ENCODE measurements around the gene NEK1. TPM values are rescaled to one million over a fixed set of nuclear protein-coding genes. Genes with fewer than 3 reads are reported as not detected.
"Not testable (repeated sequence)": the region's sequence is repeated elsewhere in the genome, so short reads cannot be mapped to it uniquely, and the experiment has no call there.

The NEK1 gene
- total RNA-seq, 1 donor from 2014 or later: 21.5 TPM

DNA sequence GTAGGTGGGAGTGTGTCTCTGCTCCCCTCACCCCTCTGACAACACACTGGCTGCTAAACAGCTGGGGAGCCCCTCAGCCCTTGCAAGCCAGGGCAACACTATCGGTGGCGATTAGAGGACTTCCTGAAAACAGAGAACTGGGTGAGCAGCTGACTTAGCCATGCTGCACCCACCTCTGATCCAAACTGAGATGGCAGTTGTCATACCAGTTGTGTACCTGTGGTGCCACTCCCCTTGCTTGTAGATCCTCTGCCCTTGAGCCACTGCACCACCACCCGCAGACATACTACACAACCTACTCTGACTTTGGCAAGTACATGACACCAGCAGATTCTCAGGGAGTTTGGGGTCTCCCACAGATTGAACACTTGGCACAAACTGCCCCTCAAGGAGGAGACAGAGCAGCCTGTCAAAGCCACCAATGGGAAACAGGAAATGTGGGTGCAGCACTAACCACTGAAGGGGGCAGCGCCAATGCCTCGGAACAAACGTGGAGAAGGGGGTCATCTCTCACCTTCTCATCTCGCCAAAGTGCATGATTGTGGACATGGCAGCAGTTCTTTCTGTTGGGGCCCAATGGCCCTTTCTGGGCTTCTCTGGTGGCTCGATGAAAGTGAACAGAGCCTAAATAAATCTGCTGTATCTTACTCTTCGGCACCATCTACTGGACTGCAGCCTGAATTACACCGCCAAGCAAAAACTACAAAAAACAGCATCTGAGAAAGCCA, 119.8 kb downstream of the NEK1 start:
- DNase-seq: no peak

DNA sequence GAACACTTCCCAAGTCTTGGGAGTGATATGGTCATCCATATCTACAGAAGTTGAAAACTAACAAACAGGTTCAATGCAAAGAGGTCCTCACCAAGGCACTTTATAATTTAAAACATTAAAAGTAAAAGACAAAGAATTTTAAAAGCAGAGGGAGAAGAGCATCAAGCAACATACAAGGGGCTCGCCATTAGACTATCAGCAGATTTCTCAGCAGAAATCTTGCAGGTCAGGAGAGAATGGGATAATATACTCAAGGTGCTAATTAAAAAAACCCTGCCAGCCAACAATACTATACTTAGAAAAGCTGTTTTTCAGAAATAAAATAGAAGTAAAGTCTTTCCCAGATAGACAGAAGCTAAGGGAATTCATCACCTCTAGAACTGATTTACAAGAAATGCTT, 121.2 kb downstream of the NEK1 start:
- no peak for DNase-seq

DNA sequence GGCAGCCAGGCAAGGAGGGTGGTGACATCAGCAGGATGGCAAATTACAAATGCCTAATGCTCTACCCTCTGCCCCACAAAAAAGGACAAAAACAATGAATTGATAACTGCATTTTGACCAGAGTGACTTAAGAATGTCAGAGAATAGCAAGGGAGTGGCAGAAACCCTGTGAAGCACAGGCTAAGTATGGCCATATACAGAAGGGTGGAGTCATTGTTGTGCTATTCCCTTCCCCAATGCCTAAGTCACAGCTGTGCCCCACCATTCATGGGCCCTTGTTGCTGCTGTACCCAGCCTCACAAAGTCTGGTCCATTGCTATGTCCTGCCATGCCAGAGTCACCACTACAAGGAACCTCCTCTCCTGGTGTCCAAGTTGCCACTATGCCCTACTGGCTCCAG, 123.1 kb downstream of the NEK1 start:
- DNase-seq: no peak

DNA sequence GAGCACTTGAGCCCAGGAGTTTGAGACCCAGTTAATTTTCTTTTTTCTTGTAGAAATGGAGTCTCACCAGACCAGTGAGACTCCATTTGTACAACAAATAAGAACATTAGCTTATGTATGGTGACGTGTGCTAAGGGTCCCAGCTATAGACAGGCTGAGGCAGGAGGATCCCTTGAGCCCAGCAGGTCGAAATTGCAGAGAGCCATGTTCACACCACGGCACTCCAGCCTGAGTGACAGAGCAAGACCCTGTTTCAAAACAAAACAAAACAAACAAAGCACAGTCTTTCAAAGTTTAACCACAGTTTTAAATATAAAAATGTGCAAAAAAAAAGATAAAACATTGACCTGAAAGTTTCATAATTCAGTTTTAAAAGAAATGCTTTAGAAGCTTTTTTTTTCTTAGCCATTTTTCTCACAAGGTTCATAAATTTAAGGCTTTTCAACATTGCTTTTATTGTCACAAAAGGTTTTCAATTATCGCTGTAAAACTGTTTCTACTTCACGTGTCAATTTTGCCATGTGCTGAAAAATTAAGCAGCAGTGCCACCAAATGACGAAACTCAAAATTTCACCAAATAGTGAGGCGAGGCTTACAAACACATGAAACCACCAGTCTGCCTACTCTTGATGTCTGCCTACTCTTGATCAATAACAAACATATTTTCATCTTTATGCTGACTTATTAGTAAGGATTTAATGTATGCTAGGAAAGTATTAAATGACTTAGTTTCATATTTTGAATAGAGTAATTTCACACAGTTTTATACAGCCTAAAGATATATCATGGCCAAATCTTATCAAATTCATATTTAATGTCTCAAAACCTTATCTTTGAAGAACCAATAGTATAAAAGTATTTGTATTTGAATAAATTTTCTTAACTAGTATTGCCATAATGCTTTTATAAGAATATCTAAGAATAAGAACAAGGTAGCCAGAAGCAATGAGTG, 126.3 kb downstream of the NEK1 start:
- peak; percentile 51 for DNase-seq

DNA sequence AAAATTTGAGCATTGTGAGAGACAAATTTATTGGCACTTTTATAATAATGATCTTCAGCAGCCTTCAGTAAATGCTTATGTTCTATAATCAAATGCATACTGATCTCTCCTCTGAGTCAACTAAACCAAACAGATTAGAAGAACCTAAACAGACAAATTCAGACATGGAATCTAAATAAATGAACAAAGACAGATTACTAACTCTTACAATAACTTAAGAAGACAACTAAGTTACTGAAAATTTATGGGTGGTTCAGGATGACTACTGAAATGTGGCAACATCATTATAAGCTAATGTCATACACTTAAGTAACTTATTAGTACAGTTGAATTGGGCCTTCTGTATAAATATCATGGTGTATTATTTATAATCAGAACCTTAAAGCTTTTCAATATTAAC, 127.3 kb downstream of the NEK1 start:
- DNase-seq: no peak

DNA sequence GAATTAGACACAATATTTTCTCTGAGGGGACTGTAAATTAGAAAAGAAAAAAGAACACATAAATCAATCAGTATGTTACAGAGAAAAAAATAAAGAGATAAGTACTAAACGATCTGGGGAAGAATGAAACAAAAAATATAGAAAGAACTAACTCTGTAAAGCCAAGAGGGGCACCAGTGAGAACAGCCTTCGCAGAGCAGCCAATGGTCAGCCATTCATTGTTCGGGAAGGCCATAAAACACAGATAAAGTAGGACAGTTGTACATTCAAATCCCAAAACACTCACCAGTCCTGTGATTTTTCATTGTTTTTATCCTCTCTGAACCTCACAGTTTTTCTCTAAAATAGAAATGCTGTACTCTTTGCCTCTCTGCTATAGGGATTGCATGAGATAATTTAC, 127.9 kb downstream of the NEK1 start:
- no peak for DNase-seq

DNA sequence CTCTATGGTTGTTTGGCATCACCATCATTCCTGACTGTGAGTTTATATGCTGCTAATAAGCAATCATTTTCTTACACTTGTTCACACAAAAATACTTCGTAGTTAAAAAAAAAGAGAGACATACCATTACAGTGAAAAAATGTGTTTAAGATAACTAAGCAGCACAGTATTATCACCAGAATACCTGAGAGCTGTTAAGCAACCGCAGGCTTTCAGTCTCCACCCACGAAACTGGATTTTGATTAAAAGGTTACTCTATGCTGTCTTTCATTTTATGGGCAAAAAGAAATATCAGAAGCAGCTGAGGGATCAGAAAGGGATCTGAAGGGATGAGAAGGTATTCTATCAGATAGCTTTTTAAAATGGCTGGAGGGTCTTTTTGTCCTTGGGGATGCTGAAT, 148.3 kb downstream of the NEK1 start:
- no peak for DNase-seq

DNA sequence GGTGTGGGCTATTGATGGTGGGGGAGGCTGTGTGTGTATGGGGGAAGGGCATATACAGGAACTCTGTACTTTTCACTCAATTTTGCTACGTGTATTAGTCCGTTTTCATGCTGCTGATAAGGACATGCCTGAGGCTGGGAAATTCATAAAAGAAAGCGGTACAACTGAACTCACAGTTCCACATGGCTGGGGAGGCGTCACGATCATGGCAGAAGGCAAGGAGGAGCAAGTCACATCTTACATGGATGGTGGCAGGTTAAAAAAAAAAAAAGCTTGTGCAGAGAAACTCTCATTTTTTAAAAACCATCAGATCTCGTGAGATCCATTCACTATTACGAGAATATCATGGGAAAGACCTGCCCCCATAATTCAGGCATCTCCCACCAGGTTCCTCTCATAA, 152.3 kb downstream of the NEK1 start:
- no peak for DNase-seq

DNA sequence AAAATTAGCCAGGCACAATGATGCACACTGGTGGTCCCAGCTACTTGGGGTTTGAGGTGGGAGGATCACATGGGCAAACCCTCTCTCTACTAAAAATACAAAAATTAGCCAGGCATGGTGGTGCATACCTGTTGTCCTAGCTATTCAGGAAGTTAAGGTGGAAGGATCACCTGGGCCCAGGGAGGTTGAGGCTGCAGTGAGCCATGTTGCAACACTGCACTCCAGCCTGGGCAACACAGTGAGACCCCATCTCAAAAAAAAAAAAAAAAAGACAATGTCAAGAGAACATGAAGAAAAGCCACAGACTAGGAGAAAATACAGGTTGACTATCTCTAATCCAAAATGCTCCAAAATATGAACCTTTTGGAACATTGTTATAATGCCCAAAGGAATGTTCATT, 153.8 kb downstream of the NEK1 start:
- no peak for DNase-seq

DNA sequence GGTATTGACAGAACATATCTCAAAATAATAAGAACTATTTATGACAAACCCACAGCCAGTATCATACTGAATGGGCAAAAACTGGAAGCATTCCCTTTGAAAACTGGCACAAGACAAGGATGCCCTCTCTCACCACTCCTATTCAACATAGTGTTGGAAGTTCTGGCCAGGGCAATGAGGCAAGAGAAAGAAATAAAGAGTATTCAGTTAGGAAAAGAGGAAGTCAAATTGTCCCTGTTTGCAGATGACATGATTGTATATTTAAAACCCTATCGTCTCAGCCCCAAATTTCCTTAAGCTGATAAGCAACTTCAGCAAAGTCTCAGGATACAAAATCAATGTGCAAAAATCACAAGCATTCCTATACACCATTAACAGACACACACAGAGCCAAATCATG, 159.7 kb downstream of the NEK1 start:
- DNase-seq: not testable (repeated sequence)

DNA sequence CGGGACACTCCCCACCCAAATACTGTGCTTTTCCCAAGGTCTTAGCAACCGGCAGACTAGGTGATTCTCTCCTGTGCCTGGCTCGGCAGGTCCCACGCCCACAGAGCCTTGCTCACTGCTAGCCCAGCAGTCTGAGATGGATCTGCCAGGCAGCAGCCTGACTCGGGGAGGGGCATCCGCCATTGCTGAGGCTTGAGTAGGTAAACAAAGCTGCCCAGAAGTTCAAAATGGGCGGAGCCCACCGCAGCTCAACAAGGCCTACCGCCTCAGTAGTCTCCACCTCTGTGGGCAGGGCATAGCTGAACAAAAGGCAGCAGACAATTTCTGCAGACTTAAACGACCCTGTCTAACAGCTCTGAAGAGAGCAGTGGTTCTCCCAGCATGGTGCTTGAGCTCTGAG, 163.4 kb downstream of the NEK1 start:
- not testable (repeated sequence) for DNase-seq

DNA sequence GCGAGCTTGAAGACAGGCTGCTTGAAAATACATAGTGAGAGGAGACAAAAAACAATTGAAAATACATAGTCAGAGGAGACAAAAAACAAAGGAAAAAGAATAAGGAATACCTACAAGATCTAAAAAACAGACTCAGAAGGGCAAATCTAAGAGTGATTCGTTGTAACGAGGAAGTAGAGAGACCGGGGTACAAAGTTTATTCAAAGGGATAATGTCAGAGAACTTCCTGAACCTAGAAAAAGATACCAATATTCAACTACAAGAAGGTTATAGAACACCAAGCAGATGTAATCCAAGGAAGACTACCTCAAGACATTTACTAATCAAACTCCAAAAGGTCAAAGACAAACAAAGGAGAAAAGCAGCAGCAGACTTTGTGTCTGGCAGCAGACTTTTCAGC, 165.6 kb downstream of the NEK1 start:
- DNase-seq: no peak

DNA sequence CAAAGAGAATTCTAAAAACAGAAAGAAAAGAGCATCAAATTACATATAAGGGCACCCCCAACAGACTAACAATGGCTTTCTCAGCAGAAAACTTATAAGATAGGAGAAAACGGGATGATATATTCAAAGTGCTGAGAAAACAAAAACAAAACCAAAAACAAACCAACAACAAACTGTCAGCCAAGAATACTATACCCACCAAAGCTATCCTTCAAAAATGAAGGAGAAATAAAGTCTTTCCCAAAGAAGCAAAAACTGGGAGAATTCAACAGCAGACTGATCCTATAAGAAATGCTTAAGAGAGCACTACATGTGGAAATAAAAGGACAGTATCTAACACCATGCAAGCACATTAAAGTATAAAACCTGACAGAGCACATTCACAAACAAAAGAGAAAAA, 168.6 kb downstream of the NEK1 start:
- DNase-seq: no peak

DNA sequence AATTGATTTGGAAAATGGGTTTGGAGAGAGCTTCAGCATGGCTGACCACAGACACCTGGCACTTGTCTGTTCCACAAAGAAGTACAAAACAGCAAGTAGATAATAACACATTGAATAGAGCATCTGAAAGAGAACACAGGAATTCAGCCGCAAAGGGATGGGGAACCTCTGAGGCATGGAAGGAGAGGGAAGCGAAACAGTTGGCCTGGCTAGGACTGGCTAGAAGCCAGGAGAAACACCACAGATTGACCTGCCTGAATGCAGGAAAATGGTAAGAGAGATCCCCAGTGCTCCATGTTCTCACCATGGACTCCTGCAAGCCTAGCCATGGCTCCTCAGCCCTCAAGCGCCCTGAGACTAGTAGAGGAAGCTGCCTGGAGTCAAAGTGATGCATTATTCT, 171.9 kb downstream of the NEK1 start:
- no peak for DNase-seq

DNA sequence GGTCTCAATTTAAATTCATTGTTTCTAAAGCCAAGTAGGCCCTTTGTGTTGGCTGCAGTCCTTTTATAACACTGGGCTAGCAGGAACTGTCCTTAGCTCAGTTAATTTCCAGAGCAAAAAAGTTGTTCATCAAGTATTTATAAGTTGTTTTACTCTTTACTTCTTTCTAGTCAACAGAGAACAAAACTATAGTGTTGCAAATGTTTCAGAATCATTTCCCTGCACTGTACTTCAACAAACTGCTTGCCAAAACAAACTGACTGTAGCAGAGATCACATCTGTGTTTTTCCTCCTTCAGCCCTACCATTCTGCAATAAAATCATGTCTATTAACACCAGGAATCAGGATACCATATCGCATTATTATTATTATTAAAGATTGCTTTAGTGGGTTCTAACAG, 173.1 kb downstream of the NEK1 start:
- no peak for DNase-seq

DNA sequence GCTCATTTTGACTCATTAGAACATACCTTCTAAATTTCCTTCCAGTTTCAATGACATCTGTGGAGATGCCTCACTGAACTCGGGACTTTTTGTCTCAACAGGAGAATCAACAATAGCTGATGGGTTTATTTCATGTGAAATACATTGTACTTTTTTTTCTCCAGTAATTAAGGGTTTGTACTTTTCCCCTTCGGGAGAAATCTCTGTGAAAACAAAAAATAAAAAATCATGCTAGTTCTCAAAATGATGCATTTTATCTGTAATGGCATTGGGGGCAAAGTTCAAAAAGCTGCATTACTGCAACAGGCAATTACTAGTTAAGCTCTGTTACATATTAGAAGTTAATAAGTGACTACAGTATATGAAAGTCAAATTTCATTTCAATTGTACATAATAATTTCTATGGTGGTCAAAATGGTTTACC, 174.3 kb downstream of the NEK1 start:
- no peak for DNase-seq

DNA sequence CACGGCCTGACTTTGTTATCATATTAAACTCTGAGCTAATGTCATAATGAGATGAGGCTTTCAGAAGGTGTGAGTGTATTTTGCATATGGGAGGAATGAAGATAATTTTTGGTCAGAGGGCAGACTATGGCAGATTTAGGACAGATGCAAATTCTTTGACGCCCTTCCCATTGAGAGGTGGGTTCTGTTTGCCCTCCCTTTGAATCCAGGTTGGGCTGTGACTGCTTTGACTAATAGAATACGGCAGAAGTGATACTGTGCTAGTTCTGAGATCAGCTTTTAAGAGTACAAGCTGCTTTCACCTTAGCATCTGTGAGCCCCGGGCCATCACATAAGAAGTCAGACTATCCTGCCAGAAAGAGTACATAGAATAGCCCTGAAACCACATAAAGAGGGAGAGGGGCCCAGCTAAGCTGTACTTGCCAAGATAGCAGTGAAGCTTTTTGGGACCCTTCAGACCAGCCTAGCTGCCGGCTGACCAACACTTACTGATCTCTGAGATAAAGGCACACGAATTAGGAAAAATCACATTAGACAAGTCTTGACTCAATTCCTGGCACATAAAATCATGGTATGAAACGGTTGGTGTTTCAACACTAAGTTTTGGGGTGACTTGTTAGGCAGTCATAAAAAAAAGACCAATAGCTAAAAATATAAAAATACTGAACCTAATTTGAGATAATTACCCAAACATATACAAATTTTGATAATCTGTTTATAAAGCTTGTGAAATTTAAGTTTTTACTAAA, 174.9 kb downstream of the NEK1 start:
- DNase-seq: no peak

DNA sequence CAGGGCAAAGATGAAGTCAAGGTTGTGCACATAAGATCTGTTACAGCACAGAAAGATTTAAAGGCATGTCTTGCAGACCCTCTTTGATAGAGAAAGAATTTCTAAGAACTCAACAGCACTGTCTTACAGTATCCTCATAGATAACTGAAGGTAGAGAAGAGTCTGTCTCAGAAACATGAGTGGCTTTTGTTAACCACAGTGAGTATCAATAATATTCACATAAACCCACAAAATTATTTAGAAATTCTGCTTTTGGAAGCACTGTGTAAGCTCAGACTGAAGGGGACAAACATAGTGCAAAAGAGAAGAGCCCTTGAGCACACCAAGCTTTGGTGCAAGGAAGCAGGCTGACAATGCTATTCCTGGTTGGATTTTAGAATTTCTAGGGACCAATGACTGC, 175.6 kb downstream of the NEK1 start:
- no peak for DNase-seq

DNA sequence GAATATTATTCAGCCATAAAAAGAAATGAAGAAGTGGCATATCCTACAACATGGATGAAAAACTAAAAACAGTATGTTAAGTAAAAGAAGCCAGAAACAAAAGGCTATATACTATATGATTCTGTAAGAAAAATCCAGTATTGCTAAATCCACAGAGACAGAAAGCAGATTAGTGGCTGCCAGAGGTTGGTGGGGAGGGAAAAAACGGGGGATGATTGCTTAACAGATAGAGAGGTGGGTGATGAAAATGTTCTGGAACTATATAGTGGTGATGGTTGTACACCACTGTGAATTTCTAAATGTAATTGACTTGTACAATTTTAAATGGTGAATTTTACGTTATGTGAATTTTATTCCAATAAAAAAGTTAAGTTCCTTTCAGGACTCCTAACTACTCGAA, 184.0 kb downstream of the NEK1 start:
- no peak for DNase-seq

DNA sequence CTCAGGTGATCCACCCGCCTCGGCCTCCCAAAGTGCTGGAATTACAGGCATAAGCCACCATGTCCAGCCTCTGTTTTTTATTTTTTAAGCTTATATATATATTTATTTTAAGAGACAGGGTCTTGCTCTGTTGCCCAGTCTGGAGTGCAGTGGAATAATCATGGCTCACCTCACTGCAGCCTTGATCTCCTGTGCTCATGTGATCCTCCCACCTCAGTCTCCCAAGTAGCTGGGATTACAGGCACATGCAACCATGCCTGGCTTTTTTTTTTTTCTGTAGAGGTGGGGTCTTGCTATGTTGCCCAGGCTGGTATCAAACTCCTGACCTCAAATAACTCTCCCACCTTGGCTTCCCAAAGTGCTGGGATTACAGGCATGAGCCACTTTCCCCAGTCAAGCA, 184.7 kb downstream of the NEK1 start:
- not testable (repeated sequence) for DNase-seq

DNA sequence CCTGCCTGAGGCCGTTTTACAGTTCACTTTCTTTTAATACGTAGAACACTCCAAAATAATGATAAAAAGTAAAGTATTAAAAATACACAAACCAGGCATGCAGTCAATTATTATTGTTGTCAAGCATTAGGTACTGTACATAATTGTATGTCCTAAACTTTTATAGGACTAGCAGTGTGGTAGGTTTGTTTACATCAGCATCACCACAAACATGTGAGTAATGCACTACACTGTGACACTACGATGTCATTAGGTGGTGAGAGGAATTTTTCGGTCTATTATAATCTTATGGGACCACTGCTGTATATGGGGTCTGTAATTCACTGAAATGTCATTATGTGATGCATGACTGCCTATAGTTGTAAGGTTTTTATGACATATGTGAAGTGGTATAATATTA, 192.1 kb downstream of the NEK1 start:
- DNase-seq: no peak

DNA sequence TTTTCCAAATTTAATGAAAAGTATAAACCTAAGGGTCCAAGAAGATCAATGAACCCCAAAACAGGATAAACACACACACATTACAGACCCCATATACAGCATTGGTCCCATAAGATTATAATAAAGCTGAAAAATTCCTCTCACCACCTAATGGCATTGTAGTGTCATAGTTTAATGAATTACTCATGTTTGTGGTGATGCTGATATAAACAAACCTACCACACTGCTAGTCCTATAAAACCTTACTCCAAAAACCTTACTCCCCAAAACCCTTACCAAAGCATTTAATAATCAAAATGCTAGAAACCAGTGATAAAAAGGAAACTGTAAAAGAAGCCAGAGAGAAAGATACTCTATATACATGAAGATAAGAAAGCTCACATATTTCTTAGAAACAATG, 193.5 kb downstream of the NEK1 start:
- DNase-seq: no peak

Data from skin of body (tissue), 2 donors.